Measurements from ENCODE around the gene CPLX3. TPM values are rescaled to one million over a fixed set of nuclear protein-coding genes. Genes with fewer than 3 reads are reported as not detected.

Gene CPLX3
- total RNA-seq, 1 donor from 2014 or later: 0.32 TPM

DNA sequence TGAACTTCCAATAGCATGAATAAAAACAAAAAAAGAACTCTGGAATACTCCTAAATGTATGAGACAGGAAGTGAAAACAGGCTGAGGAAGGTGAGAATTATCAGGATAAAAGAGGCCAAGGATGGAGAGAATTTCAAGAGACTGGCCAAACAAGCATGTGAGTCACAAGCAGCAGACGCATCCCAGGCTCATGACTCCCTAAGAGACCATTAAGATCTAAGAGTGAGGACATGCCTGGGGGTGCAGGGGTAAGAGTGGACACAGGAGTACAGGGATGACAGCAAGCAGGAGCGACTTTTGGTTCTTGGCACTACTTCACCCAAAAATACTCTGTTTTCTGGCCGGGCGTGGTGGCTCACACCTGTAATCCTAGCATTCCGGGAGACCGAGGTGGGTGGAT is 39.7 kb downstream of the CPLX3 start:
- Mint-ChIP-seq H3K36me3 (ENCODE audit: unreplicated experiment) (peaks cover 8% of the 10 kb centered on the region), H3K27ac (ENCODE audit: unreplicated experiment) (no peak overlapping the region), H3K4me3 (ENCODE audit: unreplicated experiment) (no peak overlapping the region), H3K9me3 (ENCODE audit: unreplicated experiment) (peaks cover 4% of the 10 kb centered on the region), H3K4me1 (ENCODE audit: low read depth, unreplicated experiment) (peaks cover 5% of the 10 kb centered on the region), H3K27me3 (ENCODE audit: unreplicated experiment) (peaks cover 4% of the 10 kb centered on the region)
- TF ChIP-seq, protein P1, sequence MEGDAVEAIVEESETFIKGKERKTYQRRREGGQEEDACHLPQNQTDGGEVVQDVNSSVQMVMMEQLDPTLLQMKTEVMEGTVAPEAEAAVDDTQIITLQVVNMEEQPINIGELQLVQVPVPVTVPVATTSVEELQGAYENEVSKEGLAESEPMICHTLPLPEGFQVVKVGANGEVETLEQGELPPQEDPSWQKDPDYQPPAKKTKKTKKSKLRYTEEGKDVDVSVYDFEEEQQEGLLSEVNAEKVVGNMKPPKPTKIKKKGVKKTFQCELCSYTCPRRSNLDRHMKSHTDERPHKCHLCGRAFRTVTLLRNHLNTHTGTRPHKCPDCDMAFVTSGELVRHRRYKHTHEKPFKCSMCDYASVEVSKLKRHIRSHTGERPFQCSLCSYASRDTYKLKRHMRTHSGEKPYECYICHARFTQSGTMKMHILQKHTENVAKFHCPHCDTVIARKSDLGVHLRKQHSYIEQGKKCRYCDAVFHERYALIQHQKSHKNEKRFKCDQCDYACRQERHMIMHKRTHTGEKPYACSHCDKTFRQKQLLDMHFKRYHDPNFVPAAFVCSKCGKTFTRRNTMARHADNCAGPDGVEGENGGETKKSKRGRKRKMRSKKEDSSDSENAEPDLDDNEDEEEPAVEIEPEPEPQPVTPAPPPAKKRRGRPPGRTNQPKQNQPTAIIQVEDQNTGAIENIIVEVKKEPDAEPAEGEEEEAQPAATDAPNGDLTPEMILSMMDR (IDR thresholded peaks at IDR 0.05; ENCODE audit: partially characterized antibody, unreplicated experiment): no peak
- DNase-seq: no peak

DNA sequence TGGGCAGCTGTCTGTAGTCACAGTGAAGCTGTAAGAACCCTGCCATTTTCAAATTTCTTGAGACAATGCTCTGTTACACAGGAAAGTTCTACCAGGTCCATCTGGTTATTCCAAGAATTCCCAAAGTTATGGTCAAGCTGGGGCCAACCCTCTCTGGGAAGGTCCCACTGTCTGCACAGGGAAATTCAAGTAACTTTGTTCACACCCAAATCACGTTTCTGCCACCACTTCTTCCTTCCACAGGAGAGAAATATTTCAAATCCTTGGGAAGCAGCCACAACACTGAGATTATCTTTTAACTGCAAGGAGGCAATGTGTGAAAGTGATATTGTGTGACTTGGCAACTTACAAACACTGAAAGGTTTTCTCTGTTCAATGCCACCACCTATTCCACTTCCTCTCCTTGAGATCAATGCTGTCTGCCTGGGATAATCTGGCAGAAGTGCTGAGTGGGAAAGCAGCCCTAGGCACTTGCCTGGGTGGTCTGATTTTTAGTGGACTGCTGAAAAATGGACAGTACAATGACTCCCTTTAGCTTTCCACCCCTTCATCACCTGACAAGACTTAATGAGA is 41.1 kb downstream of the CPLX3 start:
- TF ChIP-seq, protein P1 (IDR thresholded peaks at IDR 0.05; ENCODE audit: partially characterized antibody, unreplicated experiment): no peak
- peaks cover 4% of the 10 kb centered on the region for H3K9me3 Mint-ChIP-seq (ENCODE audit: unreplicated experiment)
- peaks cover 7% of the 10 kb centered on the region for H3K4me1 Mint-ChIP-seq (ENCODE audit: low read depth, unreplicated experiment)
- no peak for DNase-seq
- H3K4me3 Mint-ChIP-seq (ENCODE audit: unreplicated experiment): no peak overlapping the region
- no peak overlapping the region for H3K27ac Mint-ChIP-seq (ENCODE audit: unreplicated experiment)
- peaks cover 8% of the 10 kb centered on the region for H3K36me3 Mint-ChIP-seq (ENCODE audit: unreplicated experiment)
- H3K27me3 Mint-ChIP-seq (ENCODE audit: unreplicated experiment): peaks cover 4% of the 10 kb centered on the region

DNA sequence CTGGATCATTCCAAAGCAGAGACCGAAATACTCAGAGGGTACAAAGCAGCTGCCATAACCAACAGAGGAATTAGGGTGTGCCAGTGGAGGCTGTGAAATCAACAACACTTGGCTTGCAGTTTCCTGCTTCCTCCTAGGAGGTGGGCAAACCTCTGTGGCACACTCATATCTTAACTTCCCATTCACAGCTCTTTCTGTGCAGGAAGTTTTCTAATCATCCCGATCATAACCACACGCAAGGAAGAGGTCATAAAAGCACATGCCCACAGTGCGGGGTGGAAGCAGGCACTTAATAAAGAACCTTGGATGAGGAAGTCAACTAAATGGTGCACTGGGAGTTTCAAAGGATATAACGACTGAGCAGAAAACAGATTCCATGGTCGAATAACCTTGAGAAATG is 41.6 kb downstream of the CPLX3 start:
- Mint-ChIP-seq H3K4me3 (ENCODE audit: unreplicated experiment) (no peak overlapping the region), H3K27me3 (ENCODE audit: unreplicated experiment) (peaks cover 6% of the 10 kb centered on the region), H3K36me3 (ENCODE audit: unreplicated experiment) (peaks cover 8% of the 10 kb centered on the region), H3K27ac (ENCODE audit: unreplicated experiment) (no peak overlapping the region), H3K4me1 (ENCODE audit: low read depth, unreplicated experiment) (peaks cover 9% of the 10 kb centered on the region), H3K9me3 (ENCODE audit: unreplicated experiment) (peaks cover 6% of the 10 kb centered on the region)
- DNase-seq: no peak
- TF ChIP-seq, protein P1 (IDR thresholded peaks at IDR 0.05; ENCODE audit: partially characterized antibody, unreplicated experiment): no peak

DNA sequence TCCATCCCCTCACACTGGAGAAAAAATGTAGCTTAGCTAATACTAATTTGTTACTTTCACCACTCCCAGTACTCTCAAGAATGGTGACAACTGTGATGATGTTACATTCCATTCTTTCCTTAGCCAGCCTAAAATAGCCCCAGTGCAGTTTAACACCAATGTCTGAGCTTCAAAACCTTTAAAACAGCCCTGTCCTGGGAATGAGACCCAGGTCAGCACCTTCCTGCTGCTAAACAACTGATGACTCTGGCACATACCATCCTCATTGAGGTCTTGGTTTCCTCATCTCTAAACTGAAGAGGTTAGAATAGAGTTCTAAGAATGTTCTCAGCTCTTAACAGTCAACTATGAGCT is 42.9 kb downstream of the CPLX3 start:
- H3K36me3 Mint-ChIP-seq (ENCODE audit: unreplicated experiment): peaks cover 8% of the 10 kb centered on the region
- peaks cover 4% of the 10 kb centered on the region for H3K27me3 Mint-ChIP-seq (ENCODE audit: unreplicated experiment)
- H3K9me3 Mint-ChIP-seq (ENCODE audit: unreplicated experiment): peaks cover 7% of the 10 kb centered on the region
- peaks cover 11% of the 10 kb centered on the region for H3K4me1 Mint-ChIP-seq (ENCODE audit: low read depth, unreplicated experiment)
- no peak overlapping the region for H3K4me3 Mint-ChIP-seq (ENCODE audit: unreplicated experiment)
- H3K27ac Mint-ChIP-seq (ENCODE audit: unreplicated experiment): no peak overlapping the region
- DNase-seq: no peak
- TF ChIP-seq, protein P1 (IDR thresholded peaks at IDR 0.05; ENCODE audit: partially characterized antibody, unreplicated experiment): no peak

GRCh38 chr15:74869726-74870407 is 43.4 kb downstream of the CPLX3 start:
- Mint-ChIP-seq H3K36me3 (ENCODE audit: unreplicated experiment) (peaks cover 8% of the 10 kb centered on the region), H3K4me3 (ENCODE audit: unreplicated experiment) (no peak overlapping the region), H3K27ac (ENCODE audit: unreplicated experiment) (no peak overlapping the region), H3K4me1 (ENCODE audit: low read depth, unreplicated experiment) (peaks cover 11% of the 10 kb centered on the region), H3K27me3 (ENCODE audit: unreplicated experiment) (peaks cover 2% of the 10 kb centered on the region), H3K9me3 (ENCODE audit: unreplicated experiment) (peaks cover 7% of the 10 kb centered on the region)
- no peak for DNase-seq
- TF ChIP-seq, protein P1 (IDR thresholded peaks at IDR 0.05; ENCODE audit: partially characterized antibody, unreplicated experiment): no peak
